Spinal cord (tissue), 10 donors: ENCODE measurements around the gene SRD5A1. TPM values are rescaled to one million over a fixed set of nuclear protein-coding genes. Genes with fewer than 3 reads are reported as not detected.

Experiments
- DNase-seq, 6 donors: peaks; one replicate each; pipeline versions ENCODE4 v3.0.0 to v3.0.0-alpha.2; 2013 to 2015; ENCODE audit warnings: low spot score in 6 of 6, low read depth in 4 of 6
- H3K27ac ChIP-seq: one replicate; pipeline ENCODE4 v1.5.1; 2013; ENCODE audit warnings: low read depth, low read length, control low read depth
- H3K27me3 ChIP-seq: one replicate; pipeline ENCODE4 v1.6.1; 2013; ENCODE audit warnings: low read length; ENCODE audit not compliant: control insufficient read depth, insufficient read depth
- H3K36me3 ChIP-seq: one replicate; pipeline ENCODE4 v1.6.1; 2013; ENCODE audit warnings: low read length; ENCODE audit not compliant: control insufficient read depth, insufficient read depth
- H3K4me1 ChIP-seq: one replicate; pipeline ENCODE4 v1.6.1; 2013; ENCODE audit warnings: low read length; ENCODE audit not compliant: control insufficient read depth, insufficient read depth
- H3K4me3 ChIP-seq: one replicate; pipeline ENCODE4 v1.5.1; 2013; ENCODE audit warnings: low read depth, low read length, control low read depth
- H3K9me3 ChIP-seq: one replicate; pipeline ENCODE4 v1.6.1; 2013; ENCODE audit warnings: low read length; ENCODE audit not compliant: control insufficient read depth, insufficient read depth
- WGBS: methylation state at CpG from one replicate; pipeline ENCODE4 v1.1.5; 2013; ENCODE audit warnings: missing lambda C conversion rate; ENCODE audit not compliant: insufficient coverage; 5-methylcytosine and 5-hydroxymethylcytosine counted together
- polyA plus RNA-seq, 2 donors: library from polyadenylated mRNA; unstranded; fragments of 120-200 nt; gene quantifications; one replicate each; pipeline ENCODE4 v1.2.1, GENCODE V29; 2013; ENCODE audit not compliant: insufficient read length in 2 of 2
- total RNA-seq, 2 donors: library from RNA; depleted of rRNA in 1 of 2; stranded (reverse); fragments of 120-200 nt in 1 of 2; fragments of >200 nt in 1 of 2; gene quantifications; one replicate each; pipeline versions ENCODE4 v1.2.3 to v1.2.4, GENCODE V29; 2013 to 2014
- donor health status: healthy.

Gene SRD5A1
- total and polyA plus RNA-seq, 4 donors: 14.3 to 58.2 (median 50.4) TPM

DNA sequence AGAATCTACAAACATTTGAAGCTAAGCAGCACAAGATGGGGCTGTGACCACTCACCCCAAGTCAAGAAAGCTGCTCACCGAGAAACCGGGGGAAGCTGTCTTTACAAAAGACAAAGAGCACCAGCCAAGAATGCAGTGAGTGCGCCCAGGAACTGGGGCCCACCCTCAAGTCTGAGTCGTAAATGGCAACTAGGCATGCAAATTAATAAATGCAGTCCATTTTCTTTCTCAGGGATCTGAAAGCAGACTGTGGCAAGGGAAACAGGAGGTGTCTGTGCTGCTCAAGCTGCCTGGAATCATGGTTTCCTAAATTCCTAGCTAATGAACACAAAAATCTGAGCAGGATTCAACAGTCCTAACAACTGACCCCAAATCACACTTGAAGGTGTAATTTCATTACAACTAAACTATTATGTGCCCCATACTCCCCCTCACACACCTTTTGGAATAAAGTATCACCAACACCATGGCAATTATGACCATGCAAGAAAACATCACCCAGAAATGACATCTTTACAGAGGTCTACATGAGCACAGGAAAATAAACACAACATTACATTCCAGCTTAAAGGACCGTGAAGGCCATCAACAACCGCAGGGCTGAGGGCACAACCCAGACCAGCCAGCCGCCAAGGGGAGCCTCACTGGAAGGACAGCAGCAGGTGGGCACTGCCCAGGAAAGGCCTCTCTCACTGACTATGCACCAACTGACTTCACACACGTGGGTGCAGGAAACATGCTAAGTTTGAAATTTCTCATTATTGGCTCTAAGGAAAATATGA, 18.0 kb upstream of the SRD5A1 start:
- Histone ChIP-seq H3K4me3 (no peak overlapping the region), H3K4me1 (no peaks in the 10 kb centered on the region), H3K27me3 (no peaks in the 10 kb centered on the region), H3K36me3 (peaks cover 37% of the 10 kb centered on the region), H3K27ac (no peak overlapping the region), H3K9me3 (no peaks in the 10 kb centered on the region)
- DNase-seq: no peak
- WGBS: 50% methylated on average over 7 of the region's 8 CpGs

DNA sequence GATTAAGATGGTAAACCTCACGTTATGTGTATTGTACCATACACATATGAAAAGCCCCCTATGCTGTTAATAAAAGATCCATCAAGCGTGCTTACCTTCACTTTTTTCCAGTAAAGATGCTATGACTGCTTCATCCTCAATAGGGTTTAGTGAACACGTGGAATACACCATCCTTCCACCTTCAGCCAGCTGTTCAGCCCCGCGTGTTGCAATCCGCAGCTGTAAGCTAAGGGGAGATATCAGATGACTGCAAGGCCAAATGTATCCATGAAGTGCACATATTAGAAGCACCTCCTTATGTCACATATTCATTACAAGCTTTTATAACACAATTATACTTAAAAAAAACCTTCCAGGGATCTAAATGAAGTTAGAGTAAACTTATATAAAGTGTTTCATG, 16.6 kb upstream of the SRD5A1 start:
- DNase-seq: no peak
- Histone ChIP-seq H3K27me3 (no peaks in the 10 kb centered on the region), H3K9me3 (no peaks in the 10 kb centered on the region), H3K4me1 (no peaks in the 10 kb centered on the region), H3K4me3 (no peak overlapping the region), H3K27ac (no peak overlapping the region), H3K36me3 (peaks cover 37% of the 10 kb centered on the region)
- no CpG with 5 or more reads among the region's 6 CpGs for WGBS

- H3K4me3 ChIP-seq: no peak overlapping the region
- no peaks in the 10 kb centered on the region for H3K27me3 ChIP-seq
- peaks cover 30% of the 10 kb centered on the region for H3K36me3 ChIP-seq
- H3K9me3 ChIP-seq: no peaks in the 10 kb centered on the region
- no peak overlapping the region for H3K27ac ChIP-seq
- no peak for DNase-seq
- no peaks in the 10 kb centered on the region for H3K4me1 ChIP-seq
- WGBS: 100% methylated on average over 1 of the region's 4 CpGs
Observed at GRCh38 chr5:6623228-6623627, 10.0 kb upstream of the SRD5A1 start.

- Histone ChIP-seq H3K36me3 (peaks cover 33% of the 10 kb centered on the region), H3K9me3 (no peaks in the 10 kb centered on the region), H3K4me1 (no peaks in the 10 kb centered on the region), H3K4me3 (no peak overlapping the region), H3K27me3 (no peaks in the 10 kb centered on the region), H3K27ac (no peak overlapping the region)
- WGBS: 100% methylated on average over 2 of the region's 3 CpGs
- no peak for DNase-seq
Observed at GRCh38 chr5:6623941-6624340, 9.3 kb upstream of the SRD5A1 start.

DNA sequence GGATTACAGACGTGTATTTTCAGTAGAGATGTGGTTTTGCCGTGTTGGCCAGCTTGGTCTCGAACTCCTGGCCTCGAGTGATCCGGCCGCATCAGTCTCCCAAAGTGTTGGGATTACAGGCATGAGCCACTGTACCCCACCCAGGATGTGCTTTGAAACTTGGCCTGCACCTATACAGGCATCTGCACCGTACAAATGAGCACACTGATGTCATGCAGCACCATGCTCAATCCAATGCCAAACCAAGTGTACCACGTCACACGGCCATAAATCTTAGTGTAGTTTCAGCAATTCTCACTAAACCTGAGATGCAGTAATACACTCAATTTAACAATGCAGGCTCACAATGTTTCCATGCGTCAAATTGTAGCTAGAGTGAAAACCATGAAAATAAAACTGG, 6.7 kb upstream of the SRD5A1 start:
- Histone ChIP-seq H3K27ac (no peak overlapping the region), H3K4me3 (no peak overlapping the region), H3K36me3 (peaks cover 23% of the 10 kb centered on the region), H3K4me1 (no peaks in the 10 kb centered on the region), H3K9me3 (no peaks in the 10 kb centered on the region), H3K27me3 (no peaks in the 10 kb centered on the region)
- WGBS: 91% methylated on average over 9 of the region's 10 CpGs
- DNase-seq: no peak

DNA sequence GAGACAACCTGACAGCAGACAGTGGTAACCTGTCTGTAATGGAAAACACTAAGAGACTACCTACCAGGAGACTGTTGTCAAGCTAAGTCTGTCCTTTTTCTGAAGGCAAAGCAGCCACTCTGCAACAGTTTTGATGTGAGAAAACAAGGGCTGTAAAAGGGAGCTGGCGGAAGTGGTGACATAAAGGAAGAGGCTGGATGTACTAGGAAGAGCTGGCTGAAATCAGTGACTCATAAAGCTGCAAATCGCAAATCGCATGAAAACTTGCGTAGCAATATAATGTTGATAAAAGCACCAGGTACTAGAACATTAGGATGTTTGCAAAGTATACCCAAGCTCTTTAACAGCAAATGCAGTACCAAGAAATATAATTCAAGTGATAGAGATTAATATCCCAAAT, 1.8 kb upstream of the SRD5A1 start:
- no peaks in the 10 kb centered on the region for H3K27me3 ChIP-seq
- H3K4me1 ChIP-seq: peaks cover 6% of the 10 kb centered on the region
- no CpG with 5 or more reads among the region's 4 CpGs for WGBS
- no peak overlapping the region for H3K27ac ChIP-seq
- no peak overlapping the region for H3K4me3 ChIP-seq
- DNase-seq: no peak
- no peaks in the 10 kb centered on the region for H3K9me3 ChIP-seq
- H3K36me3 ChIP-seq: peaks cover 13% of the 10 kb centered on the region

DNA sequence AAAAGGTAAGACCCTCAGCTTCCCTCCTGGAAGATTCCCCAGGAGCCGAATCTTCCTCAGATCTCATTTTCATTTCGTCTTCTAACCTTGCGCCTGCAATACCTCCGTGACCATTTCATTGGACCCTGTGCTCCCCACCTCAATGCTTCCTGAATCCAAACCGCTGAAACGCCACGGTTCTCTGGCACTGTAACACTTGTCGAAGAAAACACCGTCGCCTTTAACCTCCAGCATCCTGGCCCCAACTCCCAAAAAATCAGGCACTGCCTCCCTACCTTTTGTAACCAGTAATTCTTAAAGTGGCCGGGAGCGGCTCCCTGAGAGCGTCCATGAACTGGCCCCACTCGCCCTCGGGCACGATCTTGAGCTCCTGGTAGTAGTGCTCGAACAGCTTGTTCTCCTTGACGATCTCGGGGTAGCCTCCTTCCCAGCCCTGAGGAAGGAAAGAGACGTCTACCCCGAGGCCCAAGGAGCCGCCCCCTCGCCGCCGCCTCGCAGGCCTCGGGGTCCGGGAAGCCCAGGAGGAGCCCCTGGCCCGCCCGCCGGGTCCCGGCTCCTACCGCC, 834 bp upstream of the SRD5A1 start:
- H3K4me1 ChIP-seq: peaks cover 11% of the 10 kb centered on the region
- H3K27me3 ChIP-seq: no peaks in the 10 kb centered on the region
- H3K9me3 ChIP-seq: no peaks in the 10 kb centered on the region
- no peak overlapping the region for H3K27ac ChIP-seq
- H3K36me3 ChIP-seq: peaks cover 20% of the 10 kb centered on the region
- H3K4me3 ChIP-seq: peak overlapping the region; percentile 83
- peak in 2 of 6 donors; percentile 1 to 14 for DNase-seq
- WGBS: under 1% methylated on average over 33 of the region's 33 CpGs

GRCh38 chr5:6633469-6634245, 417 bp downstream of the SRD5A1 start:
- H3K27ac ChIP-seq: no peak overlapping the region

DNA sequence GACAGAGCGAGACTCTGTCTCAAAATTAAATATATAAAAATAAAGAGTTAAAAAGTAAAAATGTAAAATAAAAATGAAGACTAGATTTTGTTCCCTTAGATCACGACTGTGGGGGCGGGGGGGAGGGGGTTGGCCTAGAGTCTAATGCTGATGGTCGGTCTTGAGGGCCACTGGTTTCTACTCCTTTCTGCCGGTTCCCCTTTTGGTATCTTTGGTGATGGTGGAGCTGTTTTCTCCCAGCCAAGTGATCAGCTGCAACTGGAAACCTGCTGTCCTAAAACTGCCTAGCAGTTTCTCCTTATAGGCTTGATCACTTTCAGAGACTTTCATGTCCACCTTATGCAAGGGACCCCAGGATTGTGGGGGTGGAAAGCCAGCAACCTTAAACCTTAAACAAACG, 1.1 kb downstream of the SRD5A1 start:
- Histone ChIP-seq H3K9me3 (no peaks in the 10 kb centered on the region), H3K36me3 (peaks cover 15% of the 10 kb centered on the region), H3K27ac (no peak overlapping the region), H3K27me3 (no peaks in the 10 kb centered on the region), H3K4me1 (peaks cover 11% of the 10 kb centered on the region), H3K4me3 (peak overlapping the region; percentile 83)
- 5% methylated on average over 3 of the region's 6 CpGs for WGBS
- DNase-seq: peak in 2 of 6 donors; percentile 18 to 35

More at GRCh38 chr5:6633469-6634245, 417 bp downstream of the SRD5A1 start:
- H3K4me1 ChIP-seq: peaks cover 11% of the 10 kb centered on the region
- 0% methylated on average over 72 of the region's 75 CpGs for WGBS
- H3K4me3 ChIP-seq: peak overlapping the region; percentile 83
- H3K9me3 ChIP-seq: no peaks in the 10 kb centered on the region
- DNase-seq: peak in 4 of 6 donors; percentile 12 to 63 (median 37)
- no peaks in the 10 kb centered on the region for H3K27me3 ChIP-seq
- H3K36me3 ChIP-seq: peaks cover 17% of the 10 kb centered on the region
